Measurements from ENCODE around the gene DERA. TPM values are rescaled to one million over a fixed set of nuclear protein-coding genes. Genes with fewer than 3 reads are reported as not detected.
"Not testable (repeated sequence)": the region's sequence is repeated elsewhere in the genome, so short reads cannot be mapped to it uniquely, and the experiment has no call there.

The DERA gene
- total and polyA plus RNA-seq, 5 donors = 14.8 to 17.4 (median 16.2) TPM

- H3K4me3 ChIP-seq (ENCODE audit: low read length); intact Hi-C loops (cut with DNase I); DNase-seq; H3K27ac ChIP-seq (ENCODE audit: low read length); ATAC-seq; H3K9me3 ChIP-seq (ENCODE audit: control insufficient read depth, low read length); H3K4me1 ChIP-seq (ENCODE audit: control insufficient read depth, insufficient read depth, low read length); H3K27me3 ChIP-seq (ENCODE audit: control insufficient read depth, insufficient read depth): not testable (repeated sequence)
- 99% methylated on average over 6 of the region's 6 CpGs for WGBS
Measured at GRCh38 chr12:16014394-16014793, 103.3 kb downstream of the DERA start.

GRCh38 chr12:16016748-16017147 lies 105.6 kb downstream of the DERA start:
- intact Hi-C loops (cut with DNase I) = no loop called here
- Histone ChIP-seq H3K4me3 (ENCODE audit: low read length) (no peak overlapping the region), H3K4me1 (ENCODE audit: control insufficient read depth, insufficient read depth, low read length) (no peaks in the 10 kb centered on the region), H3K27me3 (ENCODE audit: control insufficient read depth, insufficient read depth) (no peaks in the 10 kb centered on the region), H3K9me3 (ENCODE audit: control insufficient read depth, low read length) (peaks cover 3% of the 10 kb centered on the region), H3K27ac (ENCODE audit: low read length) (no peak overlapping the region)
- 98% methylated on average over 3 of the region's 3 CpGs for WGBS
- no peak for ATAC-seq
- DNase-seq = no peak

- DNase-seq = no peak
- H3K9me3 ChIP-seq (ENCODE audit: control insufficient read depth, low read length) = peaks cover 3% of the 10 kb centered on the region
- 96% methylated on average over 2 of the region's 2 CpGs for WGBS
- H3K27me3 ChIP-seq (ENCODE audit: control insufficient read depth, insufficient read depth) = no peaks in the 10 kb centered on the region
- no peak overlapping the region for H3K4me3 ChIP-seq (ENCODE audit: low read length)
- no peak overlapping the region for H3K27ac ChIP-seq (ENCODE audit: low read length)
- H3K4me1 ChIP-seq (ENCODE audit: control insufficient read depth, insufficient read depth, low read length) = no peaks in the 10 kb centered on the region
- intact Hi-C loops (cut with DNase I) = no loop called here
- ATAC-seq = no peak
Measured at GRCh38 chr12:16018306-16018705, 107.2 kb downstream of the DERA start.

- no peak overlapping the region for H3K4me3 ChIP-seq (ENCODE audit: low read length)
- no peaks in the 10 kb centered on the region for H3K27me3 ChIP-seq (ENCODE audit: control insufficient read depth, insufficient read depth)
- DNase-seq (no peak), ATAC-seq (no peak)
- peaks cover 3% of the 10 kb centered on the region for H3K9me3 ChIP-seq (ENCODE audit: control insufficient read depth, low read length)
- intact Hi-C loops (cut with DNase I) = no loop called here
- no peaks in the 10 kb centered on the region for H3K4me1 ChIP-seq (ENCODE audit: control insufficient read depth, insufficient read depth, low read length)
- H3K27ac ChIP-seq (ENCODE audit: low read length) = no peak overlapping the region
Measured at GRCh38 chr12:16019136-16019535, 108.0 kb downstream of the DERA start.

- Histone ChIP-seq H3K4me1 (ENCODE audit: control insufficient read depth, insufficient read depth, low read length) (no peaks in the 10 kb centered on the region), H3K4me3 (ENCODE audit: low read length) (no peak overlapping the region), H3K9me3 (ENCODE audit: control insufficient read depth, low read length) (no peaks in the 10 kb centered on the region), H3K27me3 (ENCODE audit: control insufficient read depth, insufficient read depth) (no peaks in the 10 kb centered on the region), H3K27ac (ENCODE audit: low read length) (no peak overlapping the region)
- intact Hi-C loops (cut with DNase I) = no loop called here
- ATAC-seq (no peak), DNase-seq (no peak)
- 92% methylated on average over 2 of the region's 2 CpGs for WGBS
Measured at GRCh38 chr12:16020031-16020430, 108.9 kb downstream of the DERA start.

- Histone ChIP-seq H3K4me3 (ENCODE audit: low read length) (no peak overlapping the region), H3K9me3 (ENCODE audit: control insufficient read depth, low read length) (no peaks in the 10 kb centered on the region), H3K27ac (ENCODE audit: low read length) (no peak overlapping the region), H3K4me1 (ENCODE audit: control insufficient read depth, insufficient read depth, low read length) (no peaks in the 10 kb centered on the region), H3K27me3 (ENCODE audit: control insufficient read depth, insufficient read depth) (no peaks in the 10 kb centered on the region)
- WGBS = 98% methylated on average over 1 of the region's 1 CpG
- intact Hi-C loops (cut with DNase I) = no loop called here
- no peak for ATAC-seq
- no peak for DNase-seq
Measured at GRCh38 chr12:16021026-16021425, 109.9 kb downstream of the DERA start.

DNA sequence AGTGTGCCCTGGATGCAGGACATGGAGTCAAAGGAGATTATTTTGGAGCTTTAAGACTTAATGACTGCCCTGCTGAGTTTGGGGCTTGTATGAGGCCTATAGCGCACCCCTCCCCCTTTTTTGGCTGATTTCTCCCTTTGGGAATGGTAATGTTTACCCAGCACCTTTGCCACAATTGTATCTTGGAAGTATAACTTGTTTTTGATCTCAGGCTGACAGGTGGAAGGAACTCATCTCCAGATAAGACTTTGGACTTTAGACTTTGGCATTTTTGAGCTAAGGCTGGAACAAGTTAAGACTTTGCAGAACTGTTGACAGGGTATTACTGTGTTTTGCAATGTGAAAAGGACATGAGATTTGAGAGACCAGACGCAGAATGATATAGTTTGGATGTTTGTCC lies 110.5 kb downstream of the DERA start:
- Histone ChIP-seq H3K4me1 (ENCODE audit: control insufficient read depth, insufficient read depth, low read length) (no peaks in the 10 kb centered on the region), H3K9me3 (ENCODE audit: control insufficient read depth, low read length) (no peaks in the 10 kb centered on the region), H3K27ac (ENCODE audit: low read length) (no peak overlapping the region), H3K27me3 (ENCODE audit: control insufficient read depth, insufficient read depth) (no peaks in the 10 kb centered on the region), H3K4me3 (ENCODE audit: low read length) (no peak overlapping the region)
- ATAC-seq (no peak), DNase-seq (no peak)
- WGBS = 89% methylated on average over 2 of the region's 2 CpGs
- intact Hi-C loops (cut with DNase I) = no loop called here

DNA sequence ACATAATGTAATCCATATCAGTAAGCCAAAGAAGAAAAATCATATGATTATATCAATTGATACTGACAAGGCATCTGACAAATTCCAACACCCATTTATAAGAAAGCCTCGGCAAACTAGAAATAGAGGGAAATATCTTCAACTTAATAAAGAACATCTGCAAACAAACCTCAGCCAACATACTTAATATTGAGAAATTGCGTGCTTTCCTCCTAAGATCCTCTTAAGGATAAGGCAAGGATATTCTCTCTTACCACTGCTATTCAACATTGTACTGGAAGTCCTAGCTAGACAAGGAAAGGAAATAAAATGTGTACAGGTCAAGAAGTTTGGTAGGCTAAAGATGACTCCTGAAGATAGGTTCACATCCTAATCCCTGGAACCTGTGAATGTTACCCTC lies 115.9 kb downstream of the DERA start:
- Histone ChIP-seq H3K9me3 (ENCODE audit: control insufficient read depth, low read length) (no peaks in the 10 kb centered on the region), H3K27me3 (ENCODE audit: control insufficient read depth, insufficient read depth) (no peaks in the 10 kb centered on the region), H3K27ac (ENCODE audit: low read length) (no peak overlapping the region), H3K4me1 (ENCODE audit: control insufficient read depth, insufficient read depth, low read length) (no peaks in the 10 kb centered on the region), H3K4me3 (ENCODE audit: low read length) (no peak overlapping the region)
- DNase-seq (no peak), ATAC-seq (no peak)
- whole genome bisulfite sequencing = 85% methylated on average over 2 of the region's 2 CpGs
- intact Hi-C loops (cut with DNase I) = no loop called here

DNA sequence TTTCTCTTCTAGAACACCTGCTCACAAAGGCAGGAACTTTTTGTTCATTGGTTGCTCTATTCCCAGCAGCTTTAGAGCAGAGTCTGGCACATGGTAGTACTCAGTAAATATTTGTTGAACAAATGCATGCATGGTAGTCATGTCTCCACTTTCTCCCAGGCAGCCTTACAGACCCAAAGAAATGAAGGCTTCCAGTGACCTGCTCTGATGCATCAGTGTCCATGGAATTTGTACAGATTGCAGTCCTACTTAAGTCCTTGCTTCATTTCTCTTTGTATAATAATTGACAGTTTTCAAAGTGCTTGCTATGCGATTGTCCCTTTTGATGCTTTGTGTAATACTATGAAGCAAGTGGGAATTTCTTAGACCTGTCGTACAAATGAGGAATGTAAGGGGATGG lies 119.6 kb downstream of the DERA start:
- 96% methylated on average over 2 of the region's 2 CpGs for WGBS
- Histone ChIP-seq H3K27me3 (ENCODE audit: control insufficient read depth, insufficient read depth) (no peaks in the 10 kb centered on the region), H3K4me3 (ENCODE audit: low read length) (no peak overlapping the region), H3K9me3 (ENCODE audit: control insufficient read depth, low read length) (no peaks in the 10 kb centered on the region), H3K4me1 (ENCODE audit: control insufficient read depth, insufficient read depth, low read length) (no peaks in the 10 kb centered on the region), H3K27ac (ENCODE audit: low read length) (no peak overlapping the region)
- DNase-seq = no peak
- no peak for ATAC-seq
- intact Hi-C loops (cut with DNase I) = no loop called here

DNA sequence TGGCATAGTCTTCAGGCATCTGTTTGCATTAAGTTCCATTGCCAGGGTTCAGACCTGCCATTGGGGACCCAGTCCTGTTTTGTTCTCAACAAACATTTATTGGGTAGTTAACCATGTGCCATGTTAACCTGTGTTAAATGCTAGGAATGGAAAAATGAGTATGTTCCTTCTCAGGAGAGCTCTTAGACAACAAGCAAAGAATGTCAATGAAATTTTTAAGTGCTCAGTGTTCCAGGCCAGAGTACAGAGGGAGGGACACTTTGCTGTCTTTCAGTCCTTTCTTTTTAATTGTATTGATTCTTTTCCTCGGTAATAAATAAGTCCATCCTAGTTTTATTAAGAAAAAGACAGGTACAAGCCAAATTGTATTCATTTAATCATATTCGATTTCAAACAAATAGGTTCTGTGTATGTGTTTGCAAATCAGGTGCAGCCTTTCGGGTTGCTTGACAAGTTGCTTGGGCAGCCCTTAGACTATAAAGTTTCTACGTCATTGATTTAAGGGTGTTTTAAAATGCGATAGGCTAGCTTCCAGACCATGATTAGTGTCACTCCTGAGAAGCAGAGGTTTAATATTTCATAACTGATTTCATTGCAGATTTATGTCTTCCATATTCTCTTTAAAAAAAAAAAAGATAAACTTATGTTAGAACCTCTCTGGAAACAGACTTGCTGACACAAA lies 123.1 kb downstream of the DERA start:
- H3K27ac ChIP-seq (ENCODE audit: low read length) = no peak overlapping the region
- ATAC-seq (no peak), DNase-seq (no peak)
- H3K9me3 ChIP-seq (ENCODE audit: control insufficient read depth, low read length) = no peaks in the 10 kb centered on the region
- 95% methylated on average over 5 of the region's 5 CpGs for WGBS
- H3K27me3 ChIP-seq (ENCODE audit: control insufficient read depth, insufficient read depth) = no peaks in the 10 kb centered on the region
- intact Hi-C loops (cut with DNase I) = no loop called here
- no peak overlapping the region for H3K4me3 ChIP-seq (ENCODE audit: low read length)
- no peaks in the 10 kb centered on the region for H3K4me1 ChIP-seq (ENCODE audit: control insufficient read depth, insufficient read depth, low read length)

DNA sequence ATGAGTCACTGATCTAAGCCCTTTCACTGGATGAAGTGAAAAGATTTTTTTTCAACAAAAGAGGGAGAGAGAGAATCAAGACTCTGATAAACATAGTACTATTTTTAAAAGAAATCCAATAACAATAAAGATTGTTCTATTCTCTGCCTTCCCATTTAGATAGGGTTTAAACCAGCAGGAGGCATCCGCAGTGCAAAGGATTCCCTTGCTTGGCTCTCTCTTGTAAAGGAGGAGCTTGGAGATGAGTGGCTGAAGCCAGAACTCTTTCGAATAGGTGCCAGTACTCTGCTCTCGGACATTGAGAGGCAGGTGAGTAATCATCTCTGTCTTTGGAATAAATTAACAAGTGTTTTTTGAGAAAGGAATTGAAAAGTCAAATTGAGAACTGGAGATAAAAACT lies 124.9 kb downstream of the DERA start:
- H3K4me3 ChIP-seq (ENCODE audit: low read length) = no peak overlapping the region
- H3K27me3 ChIP-seq (ENCODE audit: control insufficient read depth, insufficient read depth) = no peaks in the 10 kb centered on the region
- intact Hi-C loops (cut with DNase I) = no loop called here
- no peak for ATAC-seq
- DNase-seq = no peak
- H3K27ac ChIP-seq (ENCODE audit: low read length) = no peak overlapping the region
- H3K4me1 ChIP-seq (ENCODE audit: control insufficient read depth, insufficient read depth, low read length) = no peaks in the 10 kb centered on the region
- 95% methylated on average over 3 of the region's 3 CpGs for WGBS
- no peaks in the 10 kb centered on the region for H3K9me3 ChIP-seq (ENCODE audit: control insufficient read depth, low read length)

GRCh38 chr12:16037533-16037932 lies 126.4 kb downstream of the DERA start:
- WGBS = 93% methylated on average over 6 of the region's 6 CpGs

More at GRCh38 chr12:16037533-16037932, 126.4 kb downstream of the DERA start:
- no peak for ATAC-seq
- Histone ChIP-seq H3K9me3 (ENCODE audit: control insufficient read depth, low read length) (no peaks in the 10 kb centered on the region), H3K4me1 (ENCODE audit: control insufficient read depth, insufficient read depth, low read length) (no peaks in the 10 kb centered on the region), H3K27me3 (ENCODE audit: control insufficient read depth, insufficient read depth) (no peaks in the 10 kb centered on the region), H3K27ac (ENCODE audit: low read length) (no peak overlapping the region), H3K4me3 (ENCODE audit: low read length) (no peak overlapping the region)
- no peak for DNase-seq
- intact Hi-C loops (cut with DNase I) = no loop called here

All from right cardiac atrium (tissue), 5 donors.